Measurements from ENCODE around the gene SVIL. TPM values are rescaled to one million over a fixed set of nuclear protein-coding genes. Genes with fewer than 3 reads are reported as not detected.

SVIL gene
- total RNA-seq, 1 donor from 2014 or later = 258 TPM

Small RNA genes within 50 kb of the gene (microRNA-seq; reads per million reads assigned to microRNA genes)
- gene MIR604 (ENCODE audit: unreplicated experiment) = not detected
- gene MIR938 (ENCODE audit: unreplicated experiment) = not detected
